Smooth muscle cell (in vitro differentiated cells): ENCODE data around the gene THYN1. TPM values are rescaled to one million over a fixed set of nuclear protein-coding genes. Genes with fewer than 3 reads are reported as not detected.

Source experiments
- DNase-seq: peaks from one replicate; lab custom pipeline; 2025; ENCODE audit not compliant: unreplicated experiment; lab: John Stamatoyannopoulos, UW
- H2AFZ ChIP-seq: fragments of 200-600 bp; sonication (generic); 2 replicates; pipeline ENCODE4 v1.6.0; 2016; ENCODE audit warnings: antibody characterized with exemption, low read depth, mild to moderate bottlenecking
- H3F3A ChIP-seq: fragments of 200-600 bp; sonication (generic); 2 replicates; pipeline ENCODE4 v1.6.0; 2017; ENCODE audit warnings: antibody characterized with exemption, low read depth
- H3K27ac ChIP-seq: fragments of 200-600 bp; sonication (generic); 2 replicates; pipeline ENCODE4 v1.5.1; 2016; ENCODE audit warnings: low read depth, mild to moderate bottlenecking
- H3K27me3 ChIP-seq: fragments of 200-600 bp; sonication (generic); 2 replicates; pipeline ENCODE4 v1.6.1; 2016; ENCODE audit warnings: low read depth, mild to moderate bottlenecking
- H3K36me3 ChIP-seq: fragments of 200-600 bp; sonication (generic); 2 replicates; pipeline ENCODE4 v1.5.1; 2016; ENCODE audit warnings: low read depth
- H3K4me1 ChIP-seq: fragments of 200-600 bp; sonication (generic); 2 replicates; pipeline ENCODE4 v1.5.1; 2016; ENCODE audit warnings: low read depth
- H3K4me2 ChIP-seq: fragments of 200-600 bp; sonication (generic); 2 replicates; pipeline ENCODE4 v1.6.0; 2016; ENCODE audit warnings: mild to moderate bottlenecking
- H3K4me3 ChIP-seq: fragments of 200-600 bp; sonication (generic); 2 replicates; pipeline ENCODE4 v1.5.1; 2016; ENCODE audit warnings: mild to moderate bottlenecking
- H3K79me2 ChIP-seq: fragments of 200-600 bp; sonication (generic); 2 replicates; pipeline ENCODE4 v1.6.0; 2016; ENCODE audit warnings: low read depth, mild to moderate bottlenecking
- H3K9ac ChIP-seq: fragments of 200-600 bp; sonication (generic); 2 replicates; pipeline ENCODE4 v1.6.0; 2016; ENCODE audit warnings: low read depth
- H3K9me3 ChIP-seq: fragments of 200-600 bp; sonication (generic); replicated peaks from 2 replicates; pipeline ENCODE4 v1.5.1; 2016; ENCODE audit warnings: low read depth
- H4K20me1 ChIP-seq: fragments of 200-600 bp; sonication (generic); 2 replicates; pipeline ENCODE4 v1.6.0; 2016; ENCODE audit warnings: low read depth
- WGBS: methylation state at CpG from one replicate; pipeline ENCODE4 v1.1.7; 2016; ENCODE audit warnings: low lambda C conversion rate; 5-methylcytosine and 5-hydroxymethylcytosine counted together
- polyA plus RNA-seq: library from polyadenylated mRNA; unstranded; fragments of >200 nt; fragmentation: Nextera tagmentation; extraction: Ambion mirVana; gene quantifications from 2 replicates; pipeline ENCODE4 v1.2.1, GENCODE V29; 2016
- total RNA-seq: library from RNA; depleted of rRNA; stranded (reverse); fragments of >200 nt; gene quantifications from 2 replicates; pipeline ENCODE4 v1.2.3, GENCODE V29; 2014
- TF ChIP-seq, protein P1 (sequence below): fragments of 200-600 bp; sonication (generic); IDR thresholded peaks from 2 replicates; pipeline ENCODE4 v1.5.1; 2017; ENCODE audit warnings: borderline replicate concordance, mild to moderate bottlenecking, antibody characterized with exemption; ENCODE audit not compliant: insufficient read depth, poor library complexity, severe bottlenecking

Gene THYN1
- total and polyA plus RNA-seq, 2 experiments from 2014 or later: 41.3 to 49.7 TPM

- H4K20me1 ChIP-seq: no peaks in the 10 kb centered on the region
- no peak overlapping the region for H3K27ac ChIP-seq
- H3K79me2 ChIP-seq: no peaks in the 10 kb centered on the region
- H2AFZ ChIP-seq: no peak overlapping the region
- no peak for DNase-seq
- H3K4me1 ChIP-seq: no peaks in the 10 kb centered on the region
- 84% methylated on average over 15 of the region's 15 CpGs for WGBS
- no peaks in the 10 kb centered on the region for H3F3A ChIP-seq
- H3K27me3 ChIP-seq: no peaks in the 10 kb centered on the region
- H3K4me2 ChIP-seq: no peak overlapping the region
- no peak overlapping the region for H3K4me3 ChIP-seq
- H3K36me3 ChIP-seq: no peaks in the 10 kb centered on the region
- no peaks in the 10 kb centered on the region for H3K9me3 ChIP-seq
- TF ChIP-seq, protein P1, sequence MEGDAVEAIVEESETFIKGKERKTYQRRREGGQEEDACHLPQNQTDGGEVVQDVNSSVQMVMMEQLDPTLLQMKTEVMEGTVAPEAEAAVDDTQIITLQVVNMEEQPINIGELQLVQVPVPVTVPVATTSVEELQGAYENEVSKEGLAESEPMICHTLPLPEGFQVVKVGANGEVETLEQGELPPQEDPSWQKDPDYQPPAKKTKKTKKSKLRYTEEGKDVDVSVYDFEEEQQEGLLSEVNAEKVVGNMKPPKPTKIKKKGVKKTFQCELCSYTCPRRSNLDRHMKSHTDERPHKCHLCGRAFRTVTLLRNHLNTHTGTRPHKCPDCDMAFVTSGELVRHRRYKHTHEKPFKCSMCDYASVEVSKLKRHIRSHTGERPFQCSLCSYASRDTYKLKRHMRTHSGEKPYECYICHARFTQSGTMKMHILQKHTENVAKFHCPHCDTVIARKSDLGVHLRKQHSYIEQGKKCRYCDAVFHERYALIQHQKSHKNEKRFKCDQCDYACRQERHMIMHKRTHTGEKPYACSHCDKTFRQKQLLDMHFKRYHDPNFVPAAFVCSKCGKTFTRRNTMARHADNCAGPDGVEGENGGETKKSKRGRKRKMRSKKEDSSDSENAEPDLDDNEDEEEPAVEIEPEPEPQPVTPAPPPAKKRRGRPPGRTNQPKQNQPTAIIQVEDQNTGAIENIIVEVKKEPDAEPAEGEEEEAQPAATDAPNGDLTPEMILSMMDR: no peak
- H3K9ac ChIP-seq: no peak overlapping the region
Measured at GRCh38 chr11:134292661-134293060, 39.5 kb upstream of the THYN1 start.

DNA sequence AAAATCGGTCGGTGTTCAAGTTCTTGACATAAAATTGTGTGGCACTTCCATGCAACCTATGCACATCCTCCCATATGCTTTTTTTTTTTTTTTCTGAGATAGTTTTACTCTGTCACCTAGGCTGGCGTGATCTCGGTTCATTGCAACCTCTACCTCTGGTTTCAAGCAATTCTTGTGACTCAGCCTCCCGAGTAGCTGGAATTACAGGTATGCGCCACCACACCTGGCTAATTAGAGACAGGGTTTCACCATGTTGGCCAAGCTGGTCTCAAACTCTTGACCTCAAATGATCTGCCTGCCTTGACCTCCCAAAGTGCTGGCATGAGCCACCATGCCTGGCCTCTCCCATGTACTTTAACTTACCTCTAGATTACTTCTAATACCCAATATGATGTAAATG is 38.0 kb upstream of the THYN1 start:
- H3K36me3 ChIP-seq: no peaks in the 10 kb centered on the region
- TF ChIP-seq, protein P1: no peak
- H3K9ac ChIP-seq: no peak overlapping the region
- no peaks in the 10 kb centered on the region for H3K9me3 ChIP-seq
- H3K79me2 ChIP-seq: no peaks in the 10 kb centered on the region
- H3K4me1 ChIP-seq: no peaks in the 10 kb centered on the region
- H3K4me2 ChIP-seq: no peak overlapping the region
- no peaks in the 10 kb centered on the region for H4K20me1 ChIP-seq
- no peak for DNase-seq
- no peaks in the 10 kb centered on the region for H3F3A ChIP-seq
- H3K4me3 ChIP-seq: no peak overlapping the region
- H3K27me3 ChIP-seq: no peaks in the 10 kb centered on the region
- WGBS: 77% methylated on average over 6 of the region's 6 CpGs
- no peak overlapping the region for H2AFZ ChIP-seq
- H3K27ac ChIP-seq: no peak overlapping the region

DNA sequence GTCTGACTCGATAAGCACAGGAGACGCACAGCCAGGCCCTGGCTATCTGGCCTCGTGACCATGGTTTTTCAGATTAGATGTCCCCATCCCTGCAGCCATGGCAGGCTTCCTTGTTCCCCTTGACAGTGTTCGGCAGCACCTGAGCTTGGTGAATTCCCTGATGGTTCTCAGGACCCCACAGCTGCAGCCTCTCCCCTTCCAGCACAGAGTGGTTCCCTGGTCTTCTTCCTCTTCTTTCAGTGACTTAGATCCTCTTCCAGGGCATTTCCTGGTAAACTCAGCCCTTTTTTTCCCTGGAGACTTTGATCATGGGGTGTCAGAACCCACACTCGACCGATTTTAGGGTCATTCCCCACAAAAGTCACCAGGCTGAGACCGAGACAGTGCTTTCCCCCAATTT is 37.5 kb upstream of the THYN1 start:
- Histone ChIP-seq H3K27ac (no peak overlapping the region), H3F3A (no peaks in the 10 kb centered on the region), H3K79me2 (no peaks in the 10 kb centered on the region), H3K4me1 (no peaks in the 10 kb centered on the region), H3K36me3 (no peaks in the 10 kb centered on the region), H3K4me2 (no peak overlapping the region), H2AFZ (no peak overlapping the region), H3K9ac (no peak overlapping the region), H3K9me3 (no peaks in the 10 kb centered on the region), H3K27me3 (no peaks in the 10 kb centered on the region), H3K4me3 (no peak overlapping the region), H4K20me1 (no peaks in the 10 kb centered on the region)
- 94% methylated on average over 7 of the region's 7 CpGs for WGBS
- TF ChIP-seq, protein P1: no peak
- DNase-seq: no peak

GRCh38 chr11:134289789-134290188 is 36.6 kb upstream of the THYN1 start:
- Histone ChIP-seq H2AFZ (no peak overlapping the region), H3K36me3 (no peaks in the 10 kb centered on the region), H4K20me1 (no peaks in the 10 kb centered on the region), H3K79me2 (no peaks in the 10 kb centered on the region), H3K4me2 (no peak overlapping the region), H3K9ac (no peak overlapping the region), H3F3A (no peaks in the 10 kb centered on the region), H3K27me3 (no peaks in the 10 kb centered on the region), H3K9me3 (no peaks in the 10 kb centered on the region), H3K4me3 (no peak overlapping the region), H3K4me1 (no peaks in the 10 kb centered on the region), H3K27ac (no peak overlapping the region)
- 85% methylated on average over 12 of the region's 12 CpGs for WGBS
- TF ChIP-seq, protein P1: no peak
- DNase-seq: no peak
